GDM1 (cell line): ENCODE data around the gene AGBL4.
A peak's percentile ranks its signal among the peaks of the same experiment; 100 is the strongest.

ENCODE experiments used
- DNase-seq: peaks from one replicate; lab custom pipeline; 2025; lab: John Stamatoyannopoulos, UW

The AGBL4 gene

DNA sequence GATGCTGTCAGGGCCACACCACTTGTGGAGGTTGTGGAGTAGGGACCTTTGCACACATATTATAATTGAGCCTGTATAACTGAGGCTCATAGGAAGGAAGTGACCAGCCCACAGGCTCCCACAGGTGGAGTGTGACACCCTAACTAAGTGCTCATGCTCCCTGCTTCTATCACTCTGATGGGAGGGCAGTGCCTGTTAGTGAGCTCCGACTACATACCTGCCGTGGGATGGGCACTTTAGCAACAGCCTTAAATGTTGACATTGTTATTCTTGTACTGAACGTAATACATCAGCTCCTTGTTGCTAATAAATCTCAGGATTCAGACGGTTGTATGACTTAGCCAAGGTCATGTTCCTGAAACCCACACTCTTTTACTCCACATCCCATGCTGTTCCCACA lies 1305.0 kb downstream of the AGBL4 start:
- no peak for DNase-seq

DNA sequence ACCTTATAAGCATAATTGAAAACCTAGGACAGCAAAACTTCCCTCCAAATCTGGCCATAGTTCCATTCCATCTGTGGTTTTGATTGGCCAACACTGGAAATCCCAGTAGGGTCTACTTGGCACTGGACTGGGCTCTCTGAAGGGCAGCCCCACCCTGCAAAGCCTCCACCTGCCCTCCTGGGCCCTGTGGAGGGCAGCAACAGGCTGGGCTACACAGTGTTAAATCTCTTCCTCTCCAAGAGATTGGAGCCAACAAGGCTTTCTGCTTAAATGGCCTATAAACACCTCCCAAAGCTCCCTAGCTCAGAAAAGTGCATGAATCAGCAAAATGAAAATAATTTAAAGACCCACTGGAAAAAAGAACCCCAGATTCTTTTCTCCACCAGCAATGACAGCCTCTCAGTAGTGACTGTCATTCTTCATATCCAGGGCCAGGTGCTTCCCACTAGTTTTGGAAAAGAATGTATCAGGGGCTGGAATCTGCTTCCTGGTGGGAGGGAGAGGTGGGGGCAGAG lies 1305.6 kb downstream of the AGBL4 start:
- DNase-seq = no peak

DNA sequence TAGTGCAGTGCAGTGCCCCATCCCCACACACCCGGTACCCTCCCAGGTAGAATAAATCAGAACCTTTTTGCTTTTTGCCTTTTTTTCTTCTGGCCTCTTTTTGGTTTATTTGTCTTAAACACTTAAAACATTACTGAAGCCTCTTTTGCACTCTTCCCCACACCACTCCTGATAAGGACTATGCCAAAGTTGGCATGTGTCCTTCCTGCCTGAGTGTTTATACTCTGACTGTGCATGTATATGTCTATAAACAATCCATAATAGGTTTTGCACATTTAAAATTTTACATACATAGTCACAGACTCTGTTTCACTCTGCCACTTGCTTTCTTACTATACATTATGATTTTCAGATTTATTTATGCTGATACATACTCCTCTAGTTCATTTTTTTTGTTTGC lies 1306.7 kb downstream of the AGBL4 start:
- DNase-seq = no peak

DNA sequence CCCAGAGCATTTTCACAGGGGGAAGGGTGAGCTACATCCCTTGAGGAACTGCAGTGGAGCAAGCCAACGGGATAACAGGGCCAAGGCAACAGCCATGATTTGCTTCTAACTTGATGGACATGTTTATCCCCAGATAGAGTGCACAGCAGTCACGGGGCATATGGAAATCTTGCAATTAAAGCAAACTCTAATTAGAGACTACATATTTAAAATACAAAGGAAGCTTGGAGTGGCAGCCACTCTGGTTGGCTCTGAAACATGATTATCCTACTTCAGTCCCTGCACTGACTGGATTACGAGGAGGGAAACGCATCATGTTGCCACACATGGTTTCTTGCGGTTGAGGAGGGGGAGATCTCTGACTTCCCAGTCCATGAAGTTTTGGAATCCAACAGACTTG lies 1307.8 kb downstream of the AGBL4 start:
- DNase-seq = no peak

DNA sequence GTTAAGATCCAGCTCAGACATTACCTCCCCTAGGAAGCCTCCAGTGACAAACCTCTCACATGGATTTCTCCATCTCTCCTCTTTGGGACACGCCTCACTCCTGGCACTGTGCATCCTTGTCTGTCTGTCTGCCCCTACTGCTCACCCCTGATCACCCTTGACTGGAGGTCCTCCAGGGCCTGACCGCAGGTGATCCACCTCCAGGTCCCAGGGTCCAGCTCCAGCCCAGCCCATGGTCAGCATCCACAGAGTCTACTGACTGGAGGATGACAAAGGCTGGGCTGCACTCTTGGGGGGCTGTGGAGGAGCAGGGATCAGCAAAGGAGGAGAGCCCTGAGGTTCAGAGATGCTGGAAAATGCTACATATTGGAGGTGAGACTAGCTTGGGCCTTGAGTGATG lies 1312.8 kb downstream of the AGBL4 start:
- DNase-seq = no peak

DNA sequence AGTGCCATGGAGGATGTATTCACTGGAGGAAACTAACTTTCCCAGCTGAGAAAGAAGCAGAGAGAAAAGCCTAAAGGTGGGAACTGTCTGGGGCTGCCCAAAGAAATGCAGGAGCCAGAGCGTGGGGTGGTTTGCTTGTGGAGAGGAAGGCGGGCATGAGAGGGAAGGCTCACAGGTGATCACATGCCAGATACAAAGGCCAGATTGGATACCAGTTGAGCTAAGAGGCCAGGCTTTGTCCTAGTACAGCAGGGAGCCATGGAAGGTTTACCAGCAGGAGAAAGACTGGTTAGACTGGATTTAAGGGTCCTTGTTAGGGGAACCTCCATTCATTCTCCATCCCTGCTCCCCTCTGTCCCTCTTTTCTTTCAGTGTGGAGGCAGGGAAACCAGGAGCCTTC lies 1313.4 kb downstream of the AGBL4 start:
- DNase-seq = no peak

DNA sequence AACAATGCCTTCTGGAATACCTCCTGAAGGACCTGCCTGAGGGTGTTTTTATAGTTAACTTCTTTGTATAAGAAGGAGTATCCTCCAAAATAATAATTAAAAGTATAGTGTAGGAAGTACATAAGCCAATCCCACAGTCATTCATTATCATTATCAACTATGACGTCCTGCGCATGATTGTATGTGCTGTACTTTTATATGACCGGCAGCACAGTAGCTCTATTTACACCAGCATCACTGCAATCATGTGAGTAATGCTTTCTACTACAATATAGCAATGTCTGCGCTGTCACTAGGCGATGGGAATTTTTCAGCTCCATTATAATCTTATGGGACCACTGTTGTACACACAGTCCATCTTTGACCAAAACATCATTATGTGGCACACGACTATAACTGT lies 1319.0 kb downstream of the AGBL4 start:
- no peak for DNase-seq

DNA sequence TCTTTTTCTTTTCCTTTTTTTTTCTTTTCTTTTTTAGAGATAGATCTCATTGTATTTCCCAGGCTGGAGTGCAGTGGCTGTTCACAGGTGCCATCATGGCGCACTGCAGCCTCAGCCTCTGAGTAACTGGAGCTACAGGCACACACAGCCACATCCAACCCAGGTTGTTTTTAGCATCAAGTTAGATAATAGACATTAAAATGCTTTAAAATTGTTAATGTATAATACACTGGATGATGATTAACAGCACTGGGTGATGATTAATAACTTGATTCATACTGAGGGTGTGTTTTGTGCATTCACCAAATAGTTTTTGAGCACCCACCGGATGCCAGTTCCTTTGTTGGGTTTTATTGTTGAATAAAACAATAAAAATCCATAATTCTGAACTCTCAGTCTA lies 1322.3 kb downstream of the AGBL4 start:
- no peak for DNase-seq

DNA sequence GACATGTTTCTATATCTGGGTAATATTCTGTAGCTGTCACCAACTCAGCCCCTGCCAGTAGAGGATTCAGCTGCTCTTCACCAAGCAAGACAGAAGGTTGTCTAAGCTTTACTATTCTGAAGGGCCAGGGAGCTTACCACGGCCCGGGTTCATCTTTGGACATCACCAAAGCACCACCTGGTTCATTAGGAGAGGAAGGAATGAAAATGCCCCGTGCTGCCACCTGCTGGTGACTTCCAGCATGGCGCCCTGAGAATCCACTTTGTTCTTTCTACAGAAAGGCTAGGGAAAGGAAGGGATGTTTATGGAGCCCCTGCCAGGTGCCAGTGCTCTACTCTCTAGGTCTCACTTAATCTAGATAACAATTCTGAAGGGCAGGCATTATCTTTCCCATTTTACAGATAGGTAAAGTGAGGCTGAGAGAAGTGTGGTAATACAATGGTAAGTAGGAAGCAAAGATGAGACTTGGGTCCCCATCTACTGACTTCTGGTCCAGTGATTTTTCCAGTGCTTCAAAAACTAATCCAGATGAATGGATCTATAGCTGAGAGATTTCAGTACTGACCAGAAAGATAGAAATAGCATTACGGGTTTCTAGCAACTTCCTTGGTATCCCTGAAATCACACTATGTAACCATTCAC lies 1326.6 kb downstream of the AGBL4 start:
- peak; percentile 9 for DNase-seq

DNA sequence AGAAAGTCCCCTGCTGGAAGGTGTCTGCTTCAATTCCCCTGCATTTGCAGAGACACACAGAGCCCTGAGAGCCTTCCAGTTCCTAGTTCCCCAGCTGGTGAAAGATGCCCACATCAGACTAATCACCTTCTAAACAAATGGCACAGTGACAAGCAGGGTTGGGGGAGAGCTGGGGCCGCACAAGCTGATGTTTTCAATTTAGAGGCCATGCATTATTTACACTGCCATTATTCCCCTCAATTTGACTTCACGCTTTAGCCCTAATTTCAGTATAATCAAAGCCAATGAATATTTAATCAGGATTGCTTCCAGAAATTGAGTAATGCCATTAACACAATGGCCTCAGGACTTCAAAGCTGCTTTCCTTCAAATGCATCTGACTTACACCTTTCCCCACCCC lies 1328.6 kb downstream of the AGBL4 start:
- DNase-seq = no peak

DNA sequence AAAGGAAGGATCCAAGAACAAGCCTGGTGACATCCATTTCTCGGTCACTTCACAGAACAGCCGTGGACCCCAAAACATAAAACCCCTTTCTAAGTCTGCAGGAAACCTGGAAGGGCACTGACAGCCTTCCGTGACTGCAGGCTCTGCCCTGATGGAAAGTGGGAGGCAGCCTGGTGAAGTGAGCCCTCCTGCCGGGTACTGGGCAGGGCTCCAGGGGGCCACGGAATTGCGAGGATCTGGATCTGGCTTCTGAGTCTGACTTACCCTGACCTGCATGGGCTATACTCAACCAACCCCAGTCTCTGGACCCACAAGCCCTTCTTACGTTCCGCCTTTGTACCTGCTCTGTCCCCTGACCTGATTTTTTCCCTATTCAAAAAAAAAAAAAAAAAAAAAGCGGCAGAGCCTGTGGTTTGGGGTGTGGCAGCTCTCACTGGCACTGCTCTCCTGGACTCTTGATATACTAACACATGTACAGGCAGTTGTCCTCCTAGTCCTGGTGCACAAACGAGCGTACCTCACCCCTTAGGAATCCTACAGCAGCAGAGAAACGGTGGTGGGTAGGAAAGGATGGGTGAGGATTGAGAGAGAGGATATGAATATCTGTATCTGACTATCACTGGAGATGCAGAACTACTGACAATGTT lies 1330.0 kb downstream of the AGBL4 start:
- no peak for DNase-seq

DNA sequence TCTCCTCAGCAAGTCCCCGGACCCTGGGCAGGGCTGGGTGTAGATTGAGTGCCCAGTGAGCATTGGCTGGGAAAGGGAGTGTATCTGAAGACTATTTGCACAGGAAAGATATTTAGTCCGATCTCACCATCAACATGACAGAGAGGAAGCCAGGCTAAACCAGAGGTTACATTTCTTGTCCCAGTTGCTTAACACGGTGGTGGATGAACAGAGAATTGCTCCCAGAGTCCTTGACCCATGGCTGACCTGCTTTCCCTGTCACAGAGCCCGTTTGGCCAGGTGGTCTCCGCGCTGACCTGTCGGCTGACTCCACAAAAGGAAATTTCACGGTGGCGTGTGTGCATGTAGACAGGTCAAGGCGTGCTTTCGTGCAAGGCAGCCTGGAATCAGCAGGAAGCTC lies 1330.6 kb downstream of the AGBL4 start:
- DNase-seq = no peak

DNA sequence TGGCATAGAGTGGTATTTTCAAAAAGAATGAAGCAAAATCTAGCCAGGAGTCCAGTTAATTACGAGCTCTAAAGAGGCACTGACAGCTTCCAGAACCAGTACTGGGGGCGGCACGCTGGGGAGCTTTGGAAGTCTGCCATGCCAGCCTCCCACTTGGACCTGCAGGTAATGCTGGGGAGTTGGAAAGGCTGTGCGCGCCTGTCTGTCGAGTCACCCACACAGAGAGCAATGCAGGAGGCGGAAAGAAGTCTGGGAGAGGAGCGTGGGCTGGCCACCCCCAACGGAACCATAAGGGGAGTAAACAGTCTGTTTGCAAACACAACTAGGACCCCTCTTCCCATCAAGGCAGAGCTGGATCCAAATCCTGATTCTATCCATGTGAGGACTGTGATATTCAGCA lies 1331.5 kb downstream of the AGBL4 start:
- DNase-seq = no peak

DNA sequence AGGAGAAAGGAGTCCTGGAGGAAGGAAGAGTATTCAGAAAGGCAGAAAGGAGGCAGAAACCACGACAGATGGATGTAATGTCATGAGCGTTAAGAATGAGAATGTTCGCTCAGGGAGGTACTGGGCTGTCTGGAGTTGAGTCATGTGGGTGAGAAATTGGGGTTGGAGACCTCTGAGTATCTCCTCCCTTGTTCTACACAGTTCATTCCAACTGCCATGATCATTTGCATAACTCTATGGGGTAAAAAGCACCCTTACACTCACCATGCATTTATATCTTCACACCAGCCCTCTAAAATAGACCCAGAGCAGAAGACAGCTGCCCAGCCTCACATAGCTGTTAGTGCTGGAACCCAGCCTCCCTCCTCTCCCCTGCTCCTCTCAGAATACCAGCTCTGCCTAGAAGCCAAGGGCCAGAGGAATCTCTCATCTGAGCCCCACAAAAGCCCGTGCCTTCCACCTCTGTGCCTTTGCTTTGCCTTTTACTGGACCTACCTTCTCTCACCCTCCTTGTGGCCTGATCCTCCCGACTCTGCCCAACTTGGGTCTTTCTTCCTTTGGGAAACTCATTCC lies 1332.2 kb downstream of the AGBL4 start:
- DNase-seq = no peak

DNA sequence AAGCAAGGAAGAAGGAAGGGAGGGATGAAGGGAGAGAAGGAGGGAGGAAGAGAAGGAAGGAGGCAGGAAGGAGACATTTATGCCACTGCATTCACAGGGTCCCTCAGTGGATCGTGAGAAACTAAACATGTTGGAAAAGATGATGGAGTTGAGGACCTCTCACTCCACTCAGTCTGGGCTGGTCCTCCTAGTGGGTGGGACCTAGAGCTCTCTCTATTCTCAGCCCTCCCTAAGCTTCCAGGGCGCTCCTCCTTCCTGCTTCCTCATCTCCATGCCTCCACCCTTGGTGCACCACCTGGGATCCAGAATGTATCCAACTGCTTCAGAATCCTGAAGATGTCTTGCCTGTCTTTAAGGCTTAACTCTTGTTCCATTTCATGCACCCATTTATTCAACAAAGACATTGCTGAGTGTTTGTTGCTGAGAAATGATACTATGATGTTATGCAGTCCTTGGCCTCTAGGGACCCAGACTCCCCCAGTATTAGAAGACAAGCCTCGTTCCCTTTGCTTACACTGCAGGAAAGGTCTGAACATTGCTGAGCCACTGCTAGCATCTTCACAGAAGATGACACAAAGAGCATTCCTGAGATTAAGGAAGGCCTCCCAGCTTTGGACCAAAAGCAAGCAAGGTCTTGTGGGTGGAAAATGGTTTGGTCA lies 1335.5 kb downstream of the AGBL4 start:
- DNase-seq = no peak

DNA sequence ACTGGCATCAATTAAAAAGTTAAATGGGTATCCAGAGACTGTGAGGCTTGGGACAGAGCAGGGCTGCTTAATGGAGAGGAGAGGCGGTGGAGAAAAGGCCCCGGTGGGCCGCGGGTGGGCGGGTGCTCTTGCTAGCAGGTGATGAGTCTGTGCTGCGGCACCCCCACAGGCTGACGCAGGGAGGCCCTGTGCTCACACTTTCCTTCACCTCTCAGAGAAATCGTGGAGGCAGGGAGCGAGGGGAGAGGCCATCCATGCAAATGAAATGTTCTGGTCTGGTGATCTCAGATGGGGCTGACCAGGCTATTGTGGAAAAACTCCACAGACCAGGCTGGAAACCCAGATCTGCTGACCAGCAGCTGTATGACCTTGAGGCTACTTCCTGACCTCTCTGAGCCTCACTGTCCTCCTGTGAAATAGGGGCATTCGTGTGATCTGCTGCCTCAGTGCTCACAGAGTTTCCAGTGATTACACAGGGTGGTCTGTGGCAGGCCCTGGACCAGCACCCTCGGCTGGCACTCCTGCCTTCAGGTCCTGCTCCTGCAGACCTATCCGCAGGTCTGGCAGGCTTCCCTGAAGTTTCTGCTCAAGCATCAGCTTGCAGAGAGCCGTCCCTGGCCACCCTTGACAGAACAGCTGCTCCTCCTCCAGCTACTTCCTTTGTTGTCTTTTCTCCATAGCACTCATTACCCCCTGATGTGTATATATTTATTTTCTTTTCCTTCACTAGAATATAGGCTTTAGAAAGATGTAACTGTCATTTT lies 1336.3 kb downstream of the AGBL4 start:
- no peak for DNase-seq

DNA sequence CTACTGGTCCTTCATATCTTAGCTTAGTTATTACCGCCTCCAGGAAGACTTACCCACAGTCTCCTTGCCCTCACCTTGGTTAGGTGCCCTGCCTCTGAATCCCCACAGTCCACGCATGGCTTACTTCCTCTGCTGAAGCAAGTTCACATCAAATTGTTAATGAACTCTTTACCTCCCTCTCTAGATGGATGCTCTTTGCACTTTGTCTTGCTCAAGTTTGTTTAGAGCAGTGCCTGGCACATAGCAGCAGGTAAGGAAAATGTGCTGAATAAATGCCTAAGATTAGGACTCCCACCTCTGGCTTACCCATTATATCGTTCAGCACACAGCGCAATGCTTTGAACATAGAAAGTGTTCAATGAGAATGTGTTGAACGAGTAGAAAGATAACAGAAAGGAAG lies 1337.6 kb downstream of the AGBL4 start:
- DNase-seq = no peak

DNA sequence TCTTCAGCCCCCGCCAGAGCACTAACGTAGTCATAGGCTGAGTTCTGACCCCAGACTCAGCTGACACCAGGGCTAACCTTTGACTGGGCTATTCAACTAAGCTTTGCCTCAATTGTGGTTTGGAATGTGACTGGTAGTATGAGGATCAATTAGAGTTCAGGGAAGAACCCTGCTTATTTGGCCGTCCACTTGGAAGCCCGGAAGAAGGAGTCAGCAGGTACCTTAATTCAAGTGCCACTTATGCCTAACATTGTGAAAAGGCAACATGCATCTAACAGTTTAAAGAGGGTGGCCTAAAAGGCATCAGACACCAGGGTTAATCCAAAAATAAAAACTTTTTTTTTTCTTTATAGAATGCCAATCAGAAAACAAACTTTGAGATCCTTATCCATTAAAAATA lies 1339.4 kb downstream of the AGBL4 start:
- DNase-seq = no peak

DNA sequence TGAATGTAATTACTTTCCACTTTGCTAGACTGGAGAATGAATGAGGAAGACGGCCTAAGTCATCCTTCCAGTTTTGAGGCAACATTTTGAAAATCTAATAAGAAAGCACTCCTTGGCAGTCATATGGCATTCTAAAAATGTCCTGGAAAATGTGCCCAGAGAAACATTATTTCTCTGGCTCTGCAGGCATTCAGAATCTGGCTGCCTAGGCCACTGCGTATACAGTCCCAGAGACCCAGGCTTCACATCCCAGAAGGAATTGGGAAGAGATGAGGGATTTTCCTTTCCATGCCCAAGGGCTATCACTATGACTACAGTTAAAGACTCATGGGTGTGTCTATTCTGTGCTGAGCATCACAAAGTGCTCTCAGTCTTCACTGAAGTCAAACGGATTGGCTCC lies 1339.9 kb downstream of the AGBL4 start:
- no peak for DNase-seq

DNA sequence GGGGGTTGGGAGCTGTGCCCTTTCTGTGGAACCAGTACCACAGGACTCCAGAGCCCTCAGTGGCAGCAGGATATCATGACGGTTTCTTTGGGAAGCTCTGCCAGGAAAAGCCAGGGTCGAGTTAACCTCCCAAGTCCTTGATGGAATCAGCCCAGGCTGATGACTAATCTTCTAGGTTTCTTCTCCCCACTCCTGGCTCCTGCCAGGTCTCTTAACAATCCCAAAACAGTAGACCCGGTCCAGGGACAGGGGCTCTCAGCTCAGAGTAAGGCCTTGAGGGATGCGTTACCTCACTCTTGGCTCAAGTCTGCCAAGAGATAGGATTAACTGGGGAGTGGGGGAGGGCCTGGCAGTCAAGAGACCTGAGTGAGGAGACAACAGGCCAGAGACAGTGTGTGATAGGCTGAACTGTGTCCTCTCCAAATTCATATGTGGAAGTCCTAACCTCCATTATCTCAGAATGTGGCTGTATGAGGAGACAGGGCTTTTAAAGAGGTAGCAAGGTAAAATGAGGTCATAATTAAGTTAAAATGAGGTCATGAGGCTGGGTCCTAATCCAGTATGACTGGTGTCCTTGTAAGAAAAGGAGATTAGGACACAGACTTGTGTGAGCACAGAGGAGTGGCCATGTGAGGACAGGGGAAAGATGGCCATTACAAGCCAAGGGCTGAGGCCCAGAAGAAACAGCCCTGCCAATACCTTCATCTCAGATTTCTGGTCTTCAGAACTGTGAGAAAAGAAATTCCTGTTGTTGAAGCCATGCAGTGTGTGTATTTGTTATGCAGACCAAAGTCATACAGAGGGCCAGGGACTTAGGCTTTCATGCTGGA lies 1342.1 kb downstream of the AGBL4 start:
- DNase-seq = no peak

DNA sequence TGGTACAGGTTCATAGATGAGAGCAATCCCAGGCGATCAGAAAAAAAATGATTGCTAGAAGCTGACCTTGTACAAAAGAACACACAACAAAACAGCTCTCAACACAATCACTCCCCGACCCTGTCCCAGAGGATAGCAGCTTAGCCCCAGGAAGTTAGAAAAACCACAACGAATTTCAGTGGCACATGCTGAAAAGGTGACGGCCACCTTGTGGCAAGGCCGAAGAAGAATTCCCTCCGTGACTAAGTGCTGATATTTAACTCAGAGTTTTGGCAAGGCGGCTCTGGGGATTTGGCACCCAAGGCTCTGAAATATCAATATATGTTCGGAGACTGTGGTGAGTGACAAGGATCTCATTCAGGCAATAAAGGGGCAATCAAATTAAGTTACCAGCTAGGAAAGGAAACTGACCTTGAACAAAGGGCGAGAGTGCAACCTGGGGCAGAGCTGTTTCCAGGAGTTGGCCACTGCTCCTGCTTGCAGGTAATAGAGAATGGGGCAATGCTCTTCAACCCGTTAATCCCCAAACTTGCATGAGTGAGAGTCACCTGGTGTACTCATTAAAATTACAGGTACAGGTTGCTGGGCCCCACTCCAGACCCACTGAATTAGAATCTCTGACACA lies 1343.2 kb downstream of the AGBL4 start:
- no peak for DNase-seq
